Heart left ventricle (tissue), 13 donors: ENCODE data around the gene CYTH1.

Experiments
- CTCF ChIP-seq, 12 donors: fragments of 200-600 bp; sonication (generic) in 4 of 12; IDR thresholded peaks; one replicate each; pipeline versions ENCODE4 v1.5.0 to v1.8.0; 2018 to 2022; ENCODE audit warnings: antibody characterized with exemption in 12 of 12, mild to moderate bottlenecking in 5 of 12
- POLR2A ChIP-seq, 2 donors: fragments of 450-650 bp; IDR thresholded peaks; one replicate each; pipeline ENCODE4 v1.6.1; 2017; ENCODE audit warnings: antibody characterized with exemption in 2 of 2, mild to moderate bottlenecking in 2 of 2, moderate library complexity in 2 of 2
- donor health status: ischemic (EF 13 %, LVEDD 7.1; RV severe dilation, severe dysfunction).
- donor health status: DM: no; HTN: yes; CAD: no.
- donor health status: DM: no; HTN: no; CAD: no.
- donor health status: ischemic (EF 25% LVEDD 6.9; RV normal size, moderate dysfunction).
- donor health status: ischemic (EF 25% LVEDD 5.7; RV mildly dilated, moderate dysfunction).
- donor health status: ischemic (EF 35%, LVEDD 5.7; RV mildly dilated, moderate dysfunction).
- donor health status: nonischemic (EF 11% LVEDD 7.7; RV severe dilation, severe dysfunction).
- donor health status: DM: yes; HTN: yes; CAD: no.
- donor health status: PGD.
- donor health status: ischemic (EF 29% LVEDD 5.4; RV normal size, mild dysfunction).
- donor health status: nonischemic (EF 23%, LVEDD 6.1; RV moderate dilation, normal function).

GRCh38 chr17:78829477-78829876 lies 47.4 kb upstream of the CYTH1 start:
- TF ChIP-seq CTCF (IDR thresholded peaks at IDR 0.05) (no peak), POLR2A (IDR thresholded peaks at IDR 0.05) (no peak)
